NCI-H774 (cell line): ENCODE results near the gene LRRC4.

Experiments used
- DNase-seq: peaks from one replicate; lab custom pipeline; 2025; lab: John Stamatoyannopoulos, UW

Gene LRRC4

DNA sequence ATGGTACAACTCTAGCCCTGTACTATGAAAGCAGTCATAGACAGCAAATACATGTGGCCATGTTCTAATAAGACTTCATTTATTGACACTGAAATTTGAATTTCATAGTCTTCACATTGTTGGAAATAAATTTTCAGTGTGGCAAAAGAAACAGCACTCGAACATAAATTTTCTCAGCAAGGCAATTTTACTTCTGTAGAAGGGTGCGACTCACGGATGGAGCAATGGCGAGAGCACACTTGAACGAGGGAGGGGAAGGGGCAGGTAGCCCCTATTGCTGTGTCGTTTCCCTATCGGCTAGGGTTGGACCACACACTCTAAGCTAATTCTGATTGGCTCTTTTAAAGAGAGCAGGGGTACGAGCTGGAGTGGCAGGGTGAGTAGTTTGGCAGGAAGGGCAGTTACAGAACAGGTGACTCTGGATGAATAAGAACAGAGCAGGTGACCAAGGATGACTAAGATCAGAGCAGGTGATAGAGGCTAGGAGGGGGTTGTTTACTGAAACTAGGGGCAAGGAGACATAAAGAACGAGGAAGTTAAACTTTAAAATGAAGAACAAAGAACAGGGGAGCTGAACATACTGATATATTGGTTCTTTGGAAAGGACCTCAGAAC lies 52.0 kb downstream of the LRRC4 start:
- DNase-seq, result no peak

DNA sequence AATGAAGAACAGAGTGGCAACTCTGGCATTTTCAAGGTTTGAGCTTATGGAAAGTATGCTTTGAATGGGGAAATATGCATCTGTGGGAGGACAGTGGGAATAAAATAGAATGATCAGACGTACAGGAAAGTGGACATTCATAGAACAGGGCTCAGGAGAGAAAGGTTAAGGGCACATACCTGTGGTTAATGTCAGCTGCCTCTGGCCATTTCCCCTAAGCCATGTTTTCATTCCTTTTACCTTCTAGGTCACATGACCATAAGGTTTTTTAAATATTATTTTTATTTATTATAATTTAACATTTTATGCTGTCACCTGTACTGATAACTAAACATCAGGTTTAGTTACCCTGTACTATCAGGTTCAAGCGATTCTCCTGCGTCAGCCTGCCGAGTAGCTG lies 52.8 kb downstream of the LRRC4 start:
- no peak for DNase-seq
